HepG2 (cell line): ENCODE data around the gene ZNF813. TPM values are rescaled to one million over a fixed set of nuclear protein-coding genes. Genes with fewer than 3 reads are reported as not detected.

Experiments
- EZH2 ChIP-seq: conservative IDR thresholded peaks from 2 replicates; pipeline ENCODE4 v1.6.1; 2012; ENCODE audit warnings: mild to moderate bottlenecking, low read depth, low read length, moderate library complexity
- FOXP1 ChIP-seq, 2 experiments: fragments of 450-650 bp in 1 of 2; IDR thresholded peaks; 2 replicates each; pipeline ENCODE4 v1.6.1; 2017 to 2018; ENCODE audit warnings: antibody characterized with exemption in 1 of 2
- LBX2 ChIP-seq: sonication (generic); formaldehyde crosslinking; IDR thresholded peaks from 2 replicates; pipeline ENCODE4 v1.5.0; 2020; ENCODE audit warnings: missing genetic modification reagents, mild to moderate bottlenecking, borderline replicate concordance
- LRRFIP1 ChIP-seq: sonication (generic); formaldehyde crosslinking; conservative IDR thresholded peaks from 2 replicates; pipeline ENCODE4 v1.4.0; 2020; ENCODE audit warnings: missing genetic modification reagents
- NFAT5 ChIP-seq: sonication (generic); formaldehyde crosslinking; IDR thresholded peaks from 2 replicates; pipeline ENCODE4 v1.4.0; 2020; ENCODE audit warnings: missing genetic modification reagents
- NFATC3 ChIP-seq: sonication (generic); formaldehyde crosslinking; IDR thresholded peaks from 2 replicates; pipeline ENCODE4 v1.5.1; 2020; ENCODE audit warnings: mild to moderate bottlenecking, missing genetic modification reagents
- NFYB ChIP-seq: sonication (generic); formaldehyde crosslinking; IDR thresholded peaks from 2 replicates; pipeline ENCODE4 v1.4.0; 2020; ENCODE audit warnings: missing genetic modification reagents
- PBX2 ChIP-seq: IDR thresholded peaks from 2 replicates; pipeline ENCODE4 v1.6.1; 2016; ENCODE audit warnings: control low read depth
- PHF21A ChIP-seq: sonication (generic); formaldehyde crosslinking; IDR thresholded peaks from 2 replicates; pipeline ENCODE4 v1.5.0; 2020; ENCODE audit warnings: mild to moderate bottlenecking, missing genetic modification reagents
- PLSCR1 ChIP-seq: sonication (generic); formaldehyde crosslinking; IDR thresholded peaks from 2 replicates; pipeline ENCODE4 v1.5.0; 2020; ENCODE audit warnings: missing genetic modification reagents, mild to moderate bottlenecking, borderline replicate concordance
- PRDM4 ChIP-seq: sonication (generic); formaldehyde crosslinking; IDR thresholded peaks from 2 replicates; pipeline ENCODE4 v1.9.0; 2021; ENCODE audit warnings: missing genetic modification reagents, borderline replicate concordance
- SALL1 ChIP-seq: sonication (generic); formaldehyde crosslinking; IDR thresholded peaks from 2 replicates; pipeline ENCODE4 v1.8.0; 2022; ENCODE audit warnings: mild to moderate bottlenecking, missing genetic modification reagents
- SCMH1 ChIP-seq: sonication (generic); formaldehyde crosslinking; IDR thresholded peaks from 2 replicates; pipeline ENCODE4 v1.9.0; 2021; ENCODE audit warnings: missing genetic modification reagents, mild to moderate bottlenecking, borderline replicate concordance
- TGIF2 ChIP-seq: IDR thresholded peaks from 2 replicates; pipeline ENCODE4 v1.6.1; 2016; ENCODE audit warnings: control low read depth, missing compliant biosample characterization
- ZBTB7A ChIP-seq: sonication (generic); formaldehyde crosslinking; IDR thresholded peaks from 2 replicates; pipeline ENCODE4 v1.8.0; 2022; ENCODE audit warnings: mild to moderate bottlenecking, missing genetic modification reagents
- ZNF180 ChIP-seq: sonication (generic); formaldehyde crosslinking; IDR thresholded peaks from 2 replicates; pipeline ENCODE4 v1.4.0; 2020; ENCODE audit warnings: low read depth, missing genetic modification reagents, borderline replicate concordance
- polyA plus RNA-seq, 8 experiments: library from polyadenylated mRNA; depleted of rRNA in 3 of 8; stranded (reverse) in 7 of 8; unstranded in 1 of 8; fragments of >200 nt; fragmentation: Illumina TruSeq in 4 of 8; extraction: Trizol in 4 of 8; gene quantifications; 2 replicates each; pipeline versions ENCODE4 v1.2.1 to v1.2.3, GENCODE V29; 2011 to 2016; ENCODE audit warnings: low read depth in 4 of 8, missing spikeins in 1 of 8, mixed read lengths in 1 of 8; ENCODE audit not compliant: insufficient read depth in 1 of 8
- total RNA-seq, 5 experiments: library from RNA; depleted of rRNA; stranded (reverse); fragments of >200 nt; fragmentation: Illumina TruSeq; extraction: Trizol; gene quantifications; 2 replicates each; pipeline ENCODE4 v1.2.3, GENCODE V29; 2016; ENCODE audit warnings: low read depth in 1 of 5

Gene ZNF813
- total and polyA plus RNA-seq, 2 of the 13 experiments (the other 11 are each of a cell fraction or from before 2014, with no cell fraction given) = 2.1 to 8.9 TPM

- TF ChIP-seq NFAT5 (CRISPR knock-in tag) = no peak
- peak; percentile 82 for TF ChIP-seq NFYB (CRISPR knock-in tag)
- no peak for TF ChIP-seq TGIF2 (CRISPR knock-in tag)
- no peak for TF ChIP-seq PBX2
- no peak for TF ChIP-seq NFATC3
- TF ChIP-seq PHF21A (CRISPR knock-in tag) = no peak
- TF ChIP-seq EZH2 = no peak
- no peak for TF ChIP-seq PLSCR1
- TF ChIP-seq ZNF180 (CRISPR knock-in tag) = no peak
- no peak for TF ChIP-seq ZBTB7A
- TF ChIP-seq SALL1 (CRISPR knock-in tag) = no peak
- no peak for TF ChIP-seq FOXP1 (IDR thresholded peaks at IDR 0.05)
- no peak for TF ChIP-seq FOXP1 (CRISPR knock-in tag; IDR thresholded peaks at IDR 0.05)
- no peak for TF ChIP-seq PRDM4 (CRISPR knock-in tag)
- no peak for TF ChIP-seq LRRFIP1 (CRISPR knock-in tag)
- TF ChIP-seq LBX2 (CRISPR knock-in tag) = no peak
- no peak for TF ChIP-seq SCMH1 (CRISPR knock-in tag)
Measured at GRCh38 chr19:53520547-53521372, 53.2 kb downstream of the ZNF813 start (continued).
